NOMO-1 treated with dmso at 0.1 percent for 144 hours (cell line): ENCODE data around the gene AARSD1.
A peak's percentile ranks its signal among the peaks of the same experiment; 100 is the strongest.
"Not testable (repeated sequence)": the region's sequence is repeated elsewhere in the genome, so short reads cannot be mapped to it uniquely, and the experiment has no call there.

Source experiments
- DNase-seq: peaks from one replicate; lab custom pipeline; 2025; ENCODE audit not compliant: unreplicated experiment; lab: John Stamatoyannopoulos, UW

AARSD1 gene

GRCh38 chr17:42980766-42981397 is 16.6 kb upstream of the AARSD1 start:
- DNase-seq = peak; percentile 67

GRCh38 chr17:42980274-42980765 is 16.1 kb upstream of the AARSD1 start, which contains the start of gene RUNDC1:
RUNDC1 (plus strand) TSS chr17:42980565; CDS start chr17:42980577, 12 bp downstream.
- DNase-seq = peak; percentile 63

GRCh38 chr17:42979511-42980273 is 15.4 kb upstream of the AARSD1 start, which contains the start of gene PTGES3L:
PTGES3L (minus strand) TSS chr17:42980080; CDS start chr17:42980053, 27 bp downstream.
- DNase-seq = no peak

GRCh38 chr17:42975701-42976100 is 11.4 kb upstream of the AARSD1 start:
- not testable (repeated sequence) for DNase-seq

- DNase-seq = no peak
Measured at GRCh38 chr17:42975265-42975664, 11.0 kb upstream of the AARSD1 start.

- not testable (repeated sequence) for DNase-seq
Measured at GRCh38 chr17:42973323-42973722, 9.1 kb upstream of the AARSD1 start.

- no peak for DNase-seq
Measured at GRCh38 chr17:42971589-42971988, 7.3 kb upstream of the AARSD1 start.

GRCh38 chr17:42969001-42969581 is 4.8 kb upstream of the AARSD1 start:
- peak; percentile 16 for DNase-seq

GRCh38 chr17:42967925-42968324 is 3.7 kb upstream of the AARSD1 start:
- no peak for DNase-seq

- no peak for DNase-seq
Measured at GRCh38 chr17:42953669-42954068, 10.6 kb downstream of the AARSD1 start.

GRCh38 chr17:42950044-42950783 is 14.0 kb downstream of the AARSD1 start:
- no peak for DNase-seq

GRCh38 chr17:42946812-42947211 is 17.4 kb downstream of the AARSD1 start:
- no peak for DNase-seq

GRCh38 chr17:42944211-42944610 is 20.0 kb downstream of the AARSD1 start:
- no peak for DNase-seq

- peak; percentile 68 for DNase-seq
Measured at GRCh38 chr17:42937712-42938596, 26.3 kb downstream of the AARSD1 start.

- no peak for DNase-seq
Measured at GRCh38 chr17:42929497-42929844, 34.8 kb downstream of the AARSD1 start.

- DNase-seq = peak; percentile 97
Measured at GRCh38 chr17:42928714-42929496, 35.3 kb downstream of the AARSD1 start.

- no peak for DNase-seq
Measured at GRCh38 chr17:42924891-42925290, 39.4 kb downstream of the AARSD1 start.

- not testable (repeated sequence) for DNase-seq
Measured at GRCh38 chr17:42923472-42923871, 40.8 kb downstream of the AARSD1 start.

- no peak for DNase-seq
Measured at GRCh38 chr17:42922294-42922693, 42.0 kb downstream of the AARSD1 start.
